Lower lobe of right lung (tissue), 2 donors: ENCODE measurements around the gene ANKRD63. TPM values are rescaled to one million over a fixed set of nuclear protein-coding genes. Genes with fewer than 3 reads are reported as not detected.

Experiments
- ATAC-seq, 2 donors: fragments of 200-7000 bp; cut with Tn5 transposase; one replicate each; pipeline ENCODE4 v1.9.1; 2020 to 2022; ENCODE audit warnings: mild to moderate bottlenecking in 2 of 2, moderate library complexity in 2 of 2
- DNase-seq: peaks from one replicate; pipeline ENCODE4 v3.0.0-alpha.2; 2020
- H3K27ac ChIP-seq: fragments of 200-600 bp; one replicate; pipeline ENCODE4 v1.8.0; 2022
- H3K27me3 ChIP-seq: fragments of 200-600 bp; one replicate; pipeline ENCODE4 v1.8.0; 2022; ENCODE audit warnings: low read depth
- H3K36me3 ChIP-seq: fragments of 200-600 bp; one replicate; pipeline ENCODE4 v1.8.0; 2022; ENCODE audit warnings: mild to moderate bottlenecking
- H3K4me1 ChIP-seq: fragments of 200-600 bp; one replicate; pipeline ENCODE4 v1.8.0; 2022
- H3K4me3 ChIP-seq: fragments of 200-600 bp; one replicate; pipeline ENCODE4 v1.8.0; 2022; ENCODE audit warnings: mild to moderate bottlenecking
- H3K9me3 ChIP-seq: fragments of 200-600 bp; one replicate; pipeline ENCODE4 v1.8.0; 2022
- intact Hi-C: fragments of 100-400 bp; cut with DNase I; formaldehyde crosslinking; loops from one replicate; pipeline ENCODE4 v1.11.0; 2022
- total RNA-seq: library from RNA; stranded (reverse); fragmentation: NEBNext Ultra II Directional; extraction: Animal tissue kit (Norgen Biotek cat#: 25700); gene quantifications from one replicate; pipeline ENCODE4 v1.2.1, GENCODE V29; 2021
- TF ChIP-seq, protein P1 (sequence below): fragments of 200-600 bp; IDR thresholded peaks from one replicate; pipeline ENCODE4 v1.8.0; 2022; ENCODE audit warnings: antibody characterized with exemption, mild to moderate bottlenecking
- donor health status: DM: no; HTN: yes; CAD: no; lungs with severe emphysema.

The ANKRD63 gene
- total RNA-seq, 1 donor from 2014 or later = not detected

DNA sequence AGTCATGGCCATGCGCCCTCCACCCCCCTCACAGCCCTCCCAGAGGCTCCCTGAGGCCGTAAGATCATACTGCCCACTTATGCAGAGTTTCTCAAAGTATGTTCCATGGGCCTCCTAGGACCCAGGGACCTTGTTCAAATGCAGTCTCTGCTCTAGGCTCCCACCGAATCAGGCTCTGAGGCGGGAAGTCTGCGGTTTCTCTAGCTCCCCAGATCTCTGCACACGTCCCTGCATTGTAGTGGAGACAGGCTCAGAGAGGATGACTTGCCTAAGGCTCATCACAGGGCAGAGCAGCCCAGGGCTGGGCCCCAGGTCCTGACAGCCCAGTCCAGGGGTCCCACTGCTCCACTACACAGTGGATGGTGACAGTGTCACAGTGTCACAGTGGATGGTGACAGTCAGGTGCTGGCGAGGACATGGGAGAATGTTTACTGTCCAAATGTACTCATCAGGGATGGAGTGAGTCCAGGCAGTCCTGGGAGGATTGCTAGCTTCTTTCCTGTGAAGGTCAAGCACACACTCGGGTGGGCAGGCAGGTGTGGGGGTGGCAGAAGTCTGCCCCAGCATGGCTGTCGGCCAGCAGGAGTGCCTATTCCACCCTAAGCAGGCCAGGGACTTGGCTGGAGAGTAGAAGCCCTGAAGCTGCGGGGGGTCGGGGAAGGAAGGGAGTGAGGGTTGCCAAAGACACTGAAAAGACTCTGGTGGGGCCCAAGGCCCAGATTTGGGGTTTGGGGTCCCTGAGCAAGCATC lies 12.4 kb downstream of the ANKRD63 start:
- intact Hi-C loops = loop anchor here (5.0 to 10.0 kb wide), 2 partner anchors 53 to 226 kb away; no protein-coding TSS in a partner anchor
- TF ChIP-seq, protein P1, sequence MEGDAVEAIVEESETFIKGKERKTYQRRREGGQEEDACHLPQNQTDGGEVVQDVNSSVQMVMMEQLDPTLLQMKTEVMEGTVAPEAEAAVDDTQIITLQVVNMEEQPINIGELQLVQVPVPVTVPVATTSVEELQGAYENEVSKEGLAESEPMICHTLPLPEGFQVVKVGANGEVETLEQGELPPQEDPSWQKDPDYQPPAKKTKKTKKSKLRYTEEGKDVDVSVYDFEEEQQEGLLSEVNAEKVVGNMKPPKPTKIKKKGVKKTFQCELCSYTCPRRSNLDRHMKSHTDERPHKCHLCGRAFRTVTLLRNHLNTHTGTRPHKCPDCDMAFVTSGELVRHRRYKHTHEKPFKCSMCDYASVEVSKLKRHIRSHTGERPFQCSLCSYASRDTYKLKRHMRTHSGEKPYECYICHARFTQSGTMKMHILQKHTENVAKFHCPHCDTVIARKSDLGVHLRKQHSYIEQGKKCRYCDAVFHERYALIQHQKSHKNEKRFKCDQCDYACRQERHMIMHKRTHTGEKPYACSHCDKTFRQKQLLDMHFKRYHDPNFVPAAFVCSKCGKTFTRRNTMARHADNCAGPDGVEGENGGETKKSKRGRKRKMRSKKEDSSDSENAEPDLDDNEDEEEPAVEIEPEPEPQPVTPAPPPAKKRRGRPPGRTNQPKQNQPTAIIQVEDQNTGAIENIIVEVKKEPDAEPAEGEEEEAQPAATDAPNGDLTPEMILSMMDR = no peak

DNA sequence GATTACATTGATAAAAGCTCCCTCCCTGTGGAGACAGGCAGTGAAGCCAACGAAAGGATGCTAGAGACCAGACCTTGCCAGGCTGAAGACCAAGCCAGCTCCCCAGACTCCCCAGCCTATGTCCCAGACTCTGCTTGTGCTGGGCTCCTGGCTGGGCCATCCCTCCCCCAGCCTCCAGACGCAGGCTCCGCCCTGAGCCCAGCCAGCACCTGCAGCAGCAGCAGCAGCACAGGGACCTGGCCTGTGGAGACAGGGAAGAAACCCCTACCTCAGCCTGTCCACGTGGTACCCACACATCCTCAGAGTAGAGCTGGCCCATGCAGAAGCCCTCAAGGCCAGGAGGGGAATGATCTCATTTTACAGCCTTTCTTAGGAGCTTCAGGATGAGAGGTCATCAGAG lies 13.3 kb downstream of the ANKRD63 start:
- Histone ChIP-seq H3K36me3 (no peaks in the 10 kb centered on the region), H3K4me3 (no peak overlapping the region), H3K27me3 (no peaks in the 10 kb centered on the region), H3K4me1 (no peaks in the 10 kb centered on the region), H3K9me3 (no peaks in the 10 kb centered on the region), H3K27ac (no peak overlapping the region)
- intact Hi-C loops = loop anchor here (5.0 to 10.0 kb wide), 2 partner anchors 52 to 225 kb away; no protein-coding TSS in a partner anchor
- TF ChIP-seq, protein P1 = no peak
- DNase-seq = no peak
- no peak for ATAC-seq

More for the DNA sequence above, 12.4 kb downstream of the ANKRD63 start:
- Histone ChIP-seq H3K9me3 (no peaks in the 10 kb centered on the region), H3K4me1 (peaks cover 3% of the 10 kb centered on the region), H3K36me3 (no peaks in the 10 kb centered on the region), H3K27ac (no peak overlapping the region), H3K4me3 (no peak overlapping the region), H3K27me3 (no peaks in the 10 kb centered on the region)
- ATAC-seq (no peak), DNase-seq (no peak)

DNA sequence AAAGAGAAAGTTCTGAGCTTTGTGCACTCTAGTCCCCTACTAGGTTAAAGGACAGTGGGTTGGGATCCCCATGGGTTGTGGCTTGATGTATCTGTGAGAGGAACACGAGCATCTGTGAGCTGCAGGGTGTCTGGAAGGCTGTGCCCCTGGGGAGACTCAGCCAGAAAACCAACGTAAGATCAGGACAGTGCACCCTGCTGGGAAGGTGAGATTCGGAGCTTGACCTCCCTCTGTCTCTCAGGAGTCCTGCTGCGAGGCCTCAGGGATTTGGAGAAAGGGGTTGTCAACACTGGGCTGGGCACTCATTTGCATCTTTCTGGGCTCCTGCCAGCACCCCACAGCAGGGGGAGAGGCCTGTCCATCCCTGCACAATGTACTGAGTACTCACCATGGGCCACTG lies 15.2 kb downstream of the ANKRD63 start:
- Histone ChIP-seq H3K4me1 (no peaks in the 10 kb centered on the region), H3K36me3 (no peaks in the 10 kb centered on the region), H3K27ac (no peak overlapping the region), H3K27me3 (no peaks in the 10 kb centered on the region), H3K9me3 (no peaks in the 10 kb centered on the region), H3K4me3 (no peak overlapping the region)
- intact Hi-C loops = no loop called here
- no peak for DNase-seq
- TF ChIP-seq, protein P1 = no peak
- no peak for ATAC-seq

DNA sequence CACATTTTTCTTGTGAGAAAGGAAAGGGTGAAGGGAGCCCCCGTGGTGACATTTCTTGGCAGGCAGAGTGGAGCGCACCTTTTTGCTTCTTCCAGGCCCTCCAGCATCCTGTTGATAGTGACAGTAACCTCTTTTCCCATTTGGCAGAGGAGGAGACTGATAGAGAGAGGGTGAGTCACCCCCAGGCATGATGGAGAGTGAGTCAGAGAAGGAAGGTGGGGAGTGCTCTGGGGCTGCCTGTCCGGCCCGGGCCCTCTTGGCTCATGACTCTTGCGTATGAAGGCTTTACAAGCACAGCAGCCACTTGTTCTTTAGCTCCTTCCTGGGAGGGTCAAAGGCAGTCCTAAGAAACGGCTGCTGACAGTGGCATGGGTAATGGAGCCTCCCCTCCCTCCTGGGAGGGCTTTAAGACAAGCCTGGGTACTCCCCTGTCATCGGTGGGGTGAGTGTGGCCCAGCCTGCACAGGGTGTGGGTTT lies 16.0 kb downstream of the ANKRD63 start:
- intact Hi-C loops = no loop called here
- no peaks in the 10 kb centered on the region for H3K36me3 ChIP-seq
- no peak overlapping the region for H3K4me3 ChIP-seq
- TF ChIP-seq, protein P1 = no peak
- peak; percentile 67 for DNase-seq
- peak; percentile 57 to 86 for ATAC-seq
- H3K9me3 ChIP-seq = no peaks in the 10 kb centered on the region
- H3K27me3 ChIP-seq = no peaks in the 10 kb centered on the region
- peak overlapping the region; percentile 6 for H3K27ac ChIP-seq
- no peaks in the 10 kb centered on the region for H3K4me1 ChIP-seq

DNA sequence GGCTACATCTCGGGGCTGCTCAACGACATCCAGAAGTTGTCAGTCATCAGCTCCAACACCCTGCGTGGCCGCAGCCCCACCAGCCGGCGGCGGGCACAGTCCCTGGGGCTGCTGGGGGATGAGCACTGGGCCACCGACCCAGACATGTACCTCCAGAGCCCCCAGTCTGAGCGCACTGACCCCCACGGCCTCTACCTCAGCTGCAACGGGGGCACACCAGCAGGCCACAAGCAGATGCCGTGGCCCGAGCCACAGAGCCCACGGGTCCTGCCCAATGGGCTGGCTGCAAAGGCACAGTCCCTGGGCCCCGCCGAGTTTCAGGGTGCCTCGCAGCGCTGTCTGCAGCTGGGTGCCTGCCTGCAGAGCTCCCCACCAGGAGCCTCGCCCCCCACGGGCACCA lies 17.0 kb downstream of the ANKRD63 start:
- no peak for DNase-seq
- TF ChIP-seq, protein P1 = no peak
- ATAC-seq = no peak
- Histone ChIP-seq H3K36me3 (no peaks in the 10 kb centered on the region), H3K9me3 (no peaks in the 10 kb centered on the region), H3K27ac (no peak overlapping the region), H3K4me1 (no peaks in the 10 kb centered on the region), H3K27me3 (no peaks in the 10 kb centered on the region), H3K4me3 (no peak overlapping the region)
- intact Hi-C loops = no loop called here
